H1 (cell line): ENCODE measurements around the gene TMEM63C. TPM values are rescaled to one million over a fixed set of nuclear protein-coding genes. Genes with fewer than 3 reads are reported as not detected.

Experiments
- CTCF ChIA-PET: fragments of 300-600 bp; sonication (Branson Sonifier 250); formaldehyde crosslinking; loops from one replicate; lab custom pipeline; 2021; ENCODE audit not compliant: partially characterized antibody; lab: Charles Lee
- POLR2A ChIA-PET: fragments of 300-600 bp; sonication (Branson Sonifier 250); formaldehyde crosslinking; loops from one replicate; lab custom pipeline; 2021; ENCODE audit warnings: inconsistent platforms; ENCODE audit not compliant: partially characterized antibody; lab: Charles Lee
- DNase-seq, 2 experiments: peaks; one replicate each; pipeline versions ENCODE4 v3.0.0 to v3.0.0-alpha.2; 2010 to 2022; ENCODE audit warnings: low spot score in 2 of 2, low read depth in 1 of 2, mixed read lengths in 1 of 2
- FAIRE-seq: peaks from 2 replicates; lab custom pipeline; 2011; peaks lifted over from hg19 to GRCh38; lab: Jason Lieb, UNC
- H2AFZ ChIP-seq: 2 replicates; pipeline ENCODE4 v1.8.1; 2012; ENCODE audit warnings: low read length, inconsistent platforms
- H2AK5ac ChIP-seq: 2 replicates; pipeline ENCODE4 v1.6.1; 2013; ENCODE audit warnings: low read depth, low read length
- H2BK120ac ChIP-seq: replicated peaks from 2 replicates; pipeline ENCODE3; 2013; ENCODE audit warnings: low read depth, low read length, inconsistent platforms
- H2BK12ac ChIP-seq: 2 replicates; pipeline ENCODE4 v1.6.1; 2013; ENCODE audit warnings: low read depth, low read length
- H2BK15ac ChIP-seq: 2 replicates; pipeline ENCODE4 v1.6.1; 2013; ENCODE audit warnings: low read length
- H2BK20ac ChIP-seq: 2 replicates; pipeline ENCODE4 v1.6.1; 2013; ENCODE audit warnings: low read length
- H2BK5ac ChIP-seq: 2 replicates; pipeline ENCODE4 v1.6.1; 2013; ENCODE audit warnings: low read depth, low read length
- H3K14ac ChIP-seq: 2 replicates; pipeline ENCODE4 v1.6.1; 2013; ENCODE audit warnings: inconsistent platforms; ENCODE audit not compliant: insufficient read length
- H3K18ac ChIP-seq: 2 replicates; pipeline ENCODE4 v1.6.1; 2013; ENCODE audit warnings: low read length; ENCODE audit errors: extremely low read depth
- H3K23ac ChIP-seq: 2 replicates; pipeline ENCODE4 v1.6.1; 2013; ENCODE audit warnings: inconsistent platforms; ENCODE audit not compliant: insufficient read length
- H3K23me2 ChIP-seq: 2 replicates; pipeline ENCODE4 v1.6.1; 2013; ENCODE audit warnings: low read depth, low read length
- H3K27ac ChIP-seq: 2 replicates; pipeline ENCODE4 v1.6.1; 2011; ENCODE audit warnings: low read depth, low read length, inconsistent platforms
- H3K27me3 ChIP-seq, 4 experiments: replicated peaks in 1 of 4; 1 replicate in 1 of 4; 2 replicates in 3 of 4; pipeline versions ENCODE4 v1.6.1 to v1.8.1; 2011 to 2013; ENCODE audit warnings: low read length in 3 of 4, mild to moderate bottlenecking in 3 of 4, inconsistent platforms in 2 of 4, mixed read lengths in 2 of 4, moderate library complexity in 1 of 4; ENCODE audit not compliant: control insufficient read depth in 3 of 4, insufficient read depth in 3 of 4; ENCODE audit errors: extremely low read depth in 1 of 4
- H3K36me3 ChIP-seq, 4 experiments: 2 replicates each; pipeline versions ENCODE4 v1.6.1 to v1.8.1; 2011 to 2013; ENCODE audit warnings: mild to moderate bottlenecking in 4 of 4, low read length in 3 of 4, moderate library complexity in 2 of 4, control low read depth in 1 of 4, inconsistent platforms in 1 of 4; ENCODE audit not compliant: insufficient read depth in 4 of 4, control insufficient read depth in 2 of 4
- H3K4ac ChIP-seq: replicated peaks from 2 replicates; pipeline ENCODE3; 2013; ENCODE audit warnings: low read length, low read depth, mixed read lengths, inconsistent platforms; ENCODE audit not compliant: insufficient read length
- H3K4me1 ChIP-seq, 4 experiments: replicated peaks in 1 of 4; 1 replicate in 1 of 4; 2 replicates in 3 of 4; pipeline versions ENCODE4 v1.6.1 to v1.8.1; 2011 to 2013; ENCODE audit warnings: low read length in 3 of 4, inconsistent platforms in 2 of 4, mixed read lengths in 1 of 4; ENCODE audit not compliant: insufficient read depth in 4 of 4, control insufficient read depth in 3 of 4
- H3K4me2 ChIP-seq, 2 experiments: 2 replicates each; pipeline versions ENCODE4 v1.6.1 to v1.8.1; 2011 to 2013; ENCODE audit warnings: low read depth in 2 of 2, low read length in 2 of 2, control low read depth in 1 of 2, inconsistent platforms in 1 of 2, mild to moderate bottlenecking in 1 of 2; ENCODE audit not compliant: insufficient read depth in 1 of 2
- H3K4me3 ChIP-seq, 4 experiments: fragments of 200-600, 300-600 bp in 1 of 4; sonication (generic), shearing (Covaris generic), sonication (Bioruptor Twin) in 1 of 4; 2 replicates each; pipeline versions ENCODE4 v1.5.1 to v1.8.1; 2011 to 2016; ENCODE audit warnings: low read length in 4 of 4, low read depth in 3 of 4, control low read depth in 2 of 4, inconsistent platforms in 2 of 4, mild to moderate bottlenecking in 2 of 4, mixed read lengths in 1 of 4, moderate library complexity in 1 of 4; ENCODE audit not compliant: insufficient read depth in 2 of 4; ENCODE audit errors: extremely low read depth in 1 of 4
- H3K56ac ChIP-seq: replicated peaks from 2 replicates; pipeline ENCODE3; 2013; ENCODE audit warnings: low read depth, mild to moderate bottlenecking, mixed read lengths, low read length, inconsistent platforms; ENCODE audit not compliant: insufficient read length
- H3K79me1 ChIP-seq: 2 replicates; pipeline ENCODE4 v1.6.1; 2013; ENCODE audit warnings: low read depth, low read length, control low read depth
- H3K79me2 ChIP-seq, 2 experiments: 2 replicates each; pipeline versions ENCODE4 v1.6.1 to v1.8.1; 2012 to 2013; ENCODE audit warnings: low read length in 2 of 2, mild to moderate bottlenecking in 2 of 2, inconsistent platforms in 1 of 2; ENCODE audit not compliant: insufficient read depth in 2 of 2, control insufficient read depth in 1 of 2
- H3K9ac ChIP-seq, 4 experiments: replicated peaks in 1 of 4; 1 replicate in 1 of 4; 2 replicates in 3 of 4; pipeline versions ENCODE4 v1.6.1 to v1.8.1; 2011 to 2013; ENCODE audit warnings: low read depth in 3 of 4, low read length in 3 of 4, control low read depth in 2 of 4, mild to moderate bottlenecking in 2 of 4, moderate library complexity in 2 of 4, inconsistent platforms in 1 of 4; ENCODE audit errors: extremely low read depth in 1 of 4
- H3K9me3 ChIP-seq, 2 experiments: 2 replicates each; pipeline versions ENCODE4 v1.6.1 to v1.8.1; 2012 to 2013; ENCODE audit warnings: mild to moderate bottlenecking in 2 of 2, moderate library complexity in 2 of 2, control low read depth in 1 of 2, inconsistent platforms in 1 of 2, low read depth in 1 of 2, low read length in 1 of 2, mixed read lengths in 1 of 2; ENCODE audit not compliant: insufficient read depth in 2 of 2
- H4K20me1 ChIP-seq, 2 experiments: replicated peaks in 1 of 2; 2 replicates each; pipeline versions ENCODE3 to v1.8.1; 2011 to 2013; ENCODE audit warnings: inconsistent platforms in 2 of 2, low read length in 2 of 2, mild to moderate bottlenecking in 1 of 2; ENCODE audit not compliant: insufficient read depth in 2 of 2, control insufficient read depth in 1 of 2
- H4K5ac ChIP-seq: 2 replicates; pipeline ENCODE4 v1.6.1; 2013; ENCODE audit warnings: low read length, low read depth, mixed read lengths, inconsistent platforms; ENCODE audit not compliant: insufficient read length
- H4K8ac ChIP-seq: 2 replicates; pipeline ENCODE4 v1.8.0; 2013; ENCODE audit warnings: mild to moderate bottlenecking, moderate library complexity, low read length, inconsistent platforms; ENCODE audit not compliant: insufficient read depth; ENCODE audit errors: extremely low read depth
- H4K91ac ChIP-seq: replicated peaks from 2 replicates; pipeline ENCODE3; 2013; ENCODE audit warnings: low read length, mixed read lengths, inconsistent platforms; ENCODE audit not compliant: insufficient read length
- BACH1 ChIP-seq: IDR thresholded peaks from 2 replicates; pipeline ENCODE4 v1.6.1; 2012; ENCODE audit warnings: low read length, improper control_type of control experiment
- BCL11A ChIP-seq, 2 experiments: IDR thresholded peaks; one replicate each; pipeline ENCODE4 v1.6.1; 2011; ENCODE audit warnings: low read depth in 2 of 2, low read length in 2 of 2, mild to moderate bottlenecking in 2 of 2
- CHD1 ChIP-seq: IDR thresholded peaks from 2 replicates; pipeline ENCODE4 v1.6.1; 2012; ENCODE audit warnings: low read depth, low read length, improper control_type of control experiment
- E2F6 ChIP-seq: IDR thresholded peaks from 2 replicates; pipeline ENCODE4 v1.6.1; 2012; ENCODE audit warnings: inconsistent platforms
- FOSL1 ChIP-seq: IDR thresholded peaks from 2 replicates; pipeline ENCODE4 v1.6.1; 2011; ENCODE audit warnings: mild to moderate bottlenecking, low read depth, low read length, moderate library complexity; ENCODE audit not compliant: insufficient read depth
- KDM4A ChIP-seq: IDR thresholded peaks from one replicate; pipeline ENCODE4 v1.7.1; 2012; ENCODE audit warnings: low read depth, mild to moderate bottlenecking, moderate library complexity, low read length, inconsistent platforms; ENCODE audit not compliant: severe bottlenecking
- NANOG ChIP-seq: IDR thresholded peaks from 2 replicates; pipeline ENCODE4 v1.6.1; 2011; ENCODE audit warnings: low read length, low read depth, mild to moderate bottlenecking, inconsistent platforms; ENCODE audit not compliant: insufficient read depth, poor library complexity, severe bottlenecking
- NRF1 ChIP-seq: IDR thresholded peaks from 2 replicates; pipeline ENCODE4 v1.6.1; 2011; ENCODE audit warnings: mild to moderate bottlenecking, low read depth, low read length, improper control_type of control experiment
- PHF8 ChIP-seq: fragments of 200-600 bp; sonication (generic); conservative IDR thresholded peaks from 2 replicates; pipeline ENCODE4 v1.7.1; 2012; ENCODE audit warnings: low read depth, mild to moderate bottlenecking, inconsistent platforms, low read length, moderate library complexity
- POLR2AphosphoS5 ChIP-seq: IDR thresholded peaks from 2 replicates; pipeline ENCODE4 v1.6.1; 2011; ENCODE audit warnings: low read depth, low read length
- RXRA ChIP-seq: IDR thresholded peaks from 2 replicates; pipeline ENCODE4 v1.6.1; 2011; ENCODE audit warnings: low read depth, mild to moderate bottlenecking, low read length, moderate library complexity; ENCODE audit not compliant: insufficient read depth
- SAP30 ChIP-seq: fragments of 300-600 bp; sonication (generic); IDR thresholded peaks from 2 replicates; pipeline ENCODE4 v1.7.1; 2012; ENCODE audit warnings: low read length, moderate library complexity, mild to moderate bottlenecking, inconsistent platforms; ENCODE audit not compliant: insufficient read depth, insufficient replicate concordance
- SIRT6 ChIP-seq: IDR thresholded peaks from one replicate; pipeline ENCODE4 v1.7.1; 2012; ENCODE audit warnings: low read length, inconsistent platforms
- TEAD4 ChIP-seq: IDR thresholded peaks from 2 replicates; pipeline ENCODE4 v1.6.1; 2012; ENCODE audit warnings: low read depth, low read length, inconsistent platforms, mixed read lengths
- whole genome bisulfite sequencing, 2 experiments: shearing (Covaris generic) in 1 of 2; methylation state at CpG; one replicate each; pipeline versions ENCODE4 v1.1.6 to v1.1.7; 2013 to 2015; ENCODE audit warnings: low lambda C conversion rate in 2 of 2, mixed read lengths in 2 of 2, inconsistent platforms in 1 of 2, low coverage in 1 of 2, missing lambda C conversion rate in 1 of 2; ENCODE audit not compliant: insufficient replicate concordance in 2 of 2, insufficient coverage in 1 of 2, insufficient read length in 1 of 2; ENCODE audit errors: extremely low coverage in 1 of 2, missing lambda C conversion rate in 1 of 2; 5-methylcytosine and 5-hydroxymethylcytosine counted together
- polyA plus RNA-seq, 7 experiments: library from polyadenylated mRNA; depleted of rRNA in 3 of 7; stranded (reverse) in 5 of 7; unstranded in 2 of 7; fragments of >200 nt in 5 of 7; fragments of 200-250 nt in 2 of 7; gene quantifications; 1 replicate in 5 of 7; 2 replicates in 1 of 7; 4 replicates in 1 of 7; pipeline versions ENCODE4 v1.2.1 to v1.2.3, GENCODE V29; 2011 to 2013; ENCODE audit warnings: missing spikeins in 2 of 7, mixed read lengths in 2 of 7
- total RNA-seq: library from RNA; stranded (reverse); fragmentation: NEBNext Ultra II Directional; extraction: Animal tissue kit (Norgen Biotek cat#: 25700); gene quantifications from 2 replicates; pipeline ENCODE4 v1.2.1, GENCODE V29; 2021

The TMEM63C gene
- total and polyA plus RNA-seq, 2 of the 8 experiments (the other 6 are each of a cell fraction or from before 2014, with no cell fraction given), result 3.0 to 7.6 TPM

GRCh38 chr14:77189479-77189878 lies 7.9 kb downstream of the TMEM63C start:
- Histone ChIP-seq H2BK20ac (no peak overlapping the region), H3K14ac (no peak overlapping the region), H3K4me3 (no peak overlapping the region), H3K9ac (no peak overlapping the region), H3K18ac (no peak overlapping the region), H3K9me3 (no peaks in the 10 kb centered on the region), H2AFZ (no peak overlapping the region), H2AK5ac (no peak overlapping the region), H3K27ac (no peak overlapping the region), H2BK120ac (no peak overlapping the region), H4K20me1 (no peaks in the 10 kb centered on the region), H3K27me3 (peaks cover 0 to under 1% (median 0%) of the 10 kb centered on the region in 4 experiments; a peak in 1 of 7 replicates), H3K36me3 (no peaks in the 10 kb centered on the region), H2BK15ac (no peak overlapping the region), H3K23ac (no peak overlapping the region), H3K79me2 (no peaks in the 10 kb centered on the region), H3K79me1 (no peaks in the 10 kb centered on the region; the same call in 1 of the 2 replicates), H3K56ac (no peak overlapping the region), H2BK5ac (no peak overlapping the region), H3K4me1 (peaks cover 0 to 8% (median under 1%) of the 10 kb centered on the region in 4 experiments; a peak in 2 of 7 replicates), H3K23me2 (no peaks in the 10 kb centered on the region; the same call in 1 of the 2 replicates), H4K5ac (no peak overlapping the region), H4K91ac (no peak overlapping the region), H4K8ac (no peak overlapping the region), H2BK12ac (no peak overlapping the region), H3K4ac (no peak overlapping the region), H3K4me2 (no peak overlapping the region)
- no peak for FAIRE-seq
- DNase-seq, result no peak
- CTCF ChIA-PET, result interaction anchor here (0.6 to 13.7 kb wide), 9 partner anchors 11 to 1214 kb away, joined by 3 to 178 read pairs (median 7); no protein-coding TSS in a partner anchor
- 69% methylated on average over 4 of the region's 4 CpGs; no CpG with 5 or more reads in 1 of the 2 experiments for WGBS, 2 experiments
- POLR2A ChIA-PET, result interaction anchor here (0.7 to 1.4 kb wide), 3 partner anchors 21 to 268 kb away, joined by 3 read pairs; partner anchors contain the start of gene VIPAS39
- TF ChIP-seq E2F6 (no peak), RXRA (no peak), KDM4A (no peak), SIRT6 (no peak), CHD1 (no peak), BCL11A (IDR thresholded peaks at IDR 0.05; ENCODE audit: low read depth in 2 of 2, low read length in 2 of 2) (no peak), BACH1 (no peak), NRF1 (no peak), TEAD4 (no peak), POLR2AphosphoS5 (no peak), SAP30 (no peak), FOSL1 (no peak), PHF8 (no peak), NANOG (no peak)
